Thyroid gland (tissue), 4 donors: Measurements from ENCODE around the gene CCN2.

Experiments used
- CTCF ChIP-seq, 6 experiments: fragments of 200-600 bp in 3 of 6; fragments of 450-650 bp in 3 of 6; sonication (generic) in 3 of 6; IDR thresholded peaks; one replicate each; pipeline ENCODE4 v1.5.1; 2016 to 2019; ENCODE audit warnings: antibody characterized with exemption in 6 of 6, mild to moderate bottlenecking in 2 of 6, inconsistent platforms in 1 of 6, moderate library complexity in 1 of 6
- POLR2A ChIP-seq, 2 donors: fragments of 450-650 bp; IDR thresholded peaks; one replicate each; pipeline ENCODE4 v1.6.1; 2017; ENCODE audit warnings: antibody characterized with exemption in 2 of 2, mild to moderate bottlenecking in 2 of 2, moderate library complexity in 1 of 2

DNA sequence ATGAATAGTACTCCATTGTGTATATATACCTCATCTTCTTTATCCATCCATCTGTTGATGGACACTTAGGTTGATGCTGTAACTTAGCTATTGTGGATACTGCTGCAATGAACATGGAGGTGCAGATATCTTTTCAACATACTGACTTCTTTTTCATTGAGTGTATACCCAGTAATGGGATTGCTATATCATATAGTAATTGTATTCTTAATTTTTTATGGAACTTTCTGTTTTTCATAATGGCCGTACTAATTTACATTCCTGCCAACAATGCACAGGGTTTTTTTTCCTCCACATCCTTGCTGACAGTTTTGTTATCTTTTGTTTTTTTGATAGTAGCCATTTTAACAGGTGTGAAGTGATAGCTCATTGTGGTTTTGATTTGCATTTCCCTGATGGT is 5.2 kb downstream of the CCN2 start:
- TF ChIP-seq CTCF (IDR thresholded peaks at IDR 0.05), result no peak
- TF ChIP-seq POLR2A (IDR thresholded peaks at IDR 0.05), result no peak
